Measurements from ENCODE around the gene MGAT3. TPM values are rescaled to one million over a fixed set of nuclear protein-coding genes. Genes with fewer than 3 reads are reported as not detected.
"Not testable (repeated sequence)": the region's sequence is repeated elsewhere in the genome, so short reads cannot be mapped to it uniquely, and the experiment has no call there.

The MGAT3 gene
- total RNA-seq, 1 donor from 2014 or later, result 4.2 TPM

DNA sequence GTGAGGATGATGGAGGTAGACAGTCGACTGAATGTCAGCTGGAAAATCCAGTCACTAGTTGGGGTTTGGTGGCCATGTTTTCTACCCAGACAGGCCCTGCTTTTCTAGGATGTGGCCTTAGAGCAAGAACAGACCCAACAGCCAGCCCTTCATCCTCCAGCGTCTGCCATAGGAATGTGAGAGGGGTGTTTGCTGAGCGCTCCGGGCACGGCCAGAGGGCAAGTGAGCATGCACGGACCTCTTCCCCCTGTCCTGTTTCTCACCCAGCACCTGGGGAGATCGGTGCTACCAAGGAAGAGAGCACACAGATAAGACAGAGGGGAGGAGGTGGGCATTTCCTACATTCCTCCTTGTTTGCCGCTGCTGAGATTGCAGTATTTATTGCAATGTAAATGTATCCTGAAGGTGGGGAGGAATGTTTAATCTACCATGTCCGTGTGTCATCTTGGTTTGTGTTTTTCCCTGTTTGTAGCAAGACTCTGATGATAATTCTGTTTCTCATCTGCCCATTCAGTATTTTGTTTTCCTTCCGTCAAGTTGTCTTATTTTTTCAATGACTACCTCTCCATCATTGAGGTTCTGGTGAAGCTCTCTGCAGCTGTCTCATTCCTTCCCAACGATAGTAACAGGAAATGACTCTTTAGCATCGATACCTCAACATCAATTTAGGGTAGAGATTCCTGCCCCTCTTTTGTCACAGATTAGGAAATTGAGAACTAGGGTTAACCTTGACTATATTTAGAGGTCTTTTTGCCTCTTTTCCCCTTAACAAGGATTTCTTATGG is 58.6 kb downstream of the MGAT3 start:
- no peak for DNase-seq

DNA sequence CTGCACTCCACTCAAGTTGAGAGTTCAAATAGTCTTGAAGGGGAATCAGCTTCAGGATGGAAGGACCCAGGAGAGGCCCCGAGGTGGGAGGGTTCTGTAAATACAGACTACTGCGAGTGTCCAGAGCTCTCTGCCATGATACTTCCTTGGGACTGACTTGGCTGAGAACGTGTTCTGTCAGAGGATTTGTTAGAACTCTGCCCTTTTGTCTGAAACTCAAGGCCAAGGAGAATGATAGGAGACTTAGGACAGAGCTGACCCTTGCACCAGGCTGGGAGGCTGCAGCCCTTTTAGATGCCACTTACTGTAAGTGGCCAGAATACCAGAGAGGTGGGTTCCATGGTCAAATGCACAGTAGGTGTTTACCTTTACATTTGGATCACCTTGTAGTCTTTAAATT is 60.7 kb downstream of the MGAT3 start:
- no peak for DNase-seq

DNA sequence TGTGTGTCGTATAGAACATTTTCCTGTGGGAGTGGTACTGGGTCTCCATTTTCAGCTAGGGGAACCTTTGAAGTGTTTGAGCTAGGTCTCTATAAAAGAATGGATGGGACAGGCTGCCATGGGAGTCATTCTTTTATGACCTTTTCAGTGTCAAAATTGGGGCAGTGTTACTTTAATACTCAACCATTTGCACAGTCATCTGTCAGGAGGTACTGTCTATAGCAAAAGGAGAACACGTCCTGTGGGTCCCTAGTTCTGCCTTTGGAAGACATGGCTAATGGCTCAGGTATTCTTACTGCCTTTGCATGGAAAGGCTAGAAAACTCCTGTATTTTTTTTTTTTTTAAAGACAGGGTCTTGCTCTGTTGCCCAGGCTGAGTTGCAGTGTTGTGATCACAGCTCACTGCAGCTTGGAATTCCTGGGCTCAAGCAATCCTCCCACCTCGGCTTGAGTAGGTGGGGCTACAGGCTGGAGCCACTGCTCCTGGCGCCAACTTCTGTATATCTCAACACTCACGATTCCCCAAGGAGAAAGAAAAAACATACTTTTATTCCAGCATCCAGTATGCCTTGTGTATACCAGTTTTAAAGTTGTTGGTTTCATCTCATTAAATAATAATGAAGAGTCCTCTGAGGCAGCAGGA is 61.5 kb downstream of the MGAT3 start:
- no peak for DNase-seq

DNA sequence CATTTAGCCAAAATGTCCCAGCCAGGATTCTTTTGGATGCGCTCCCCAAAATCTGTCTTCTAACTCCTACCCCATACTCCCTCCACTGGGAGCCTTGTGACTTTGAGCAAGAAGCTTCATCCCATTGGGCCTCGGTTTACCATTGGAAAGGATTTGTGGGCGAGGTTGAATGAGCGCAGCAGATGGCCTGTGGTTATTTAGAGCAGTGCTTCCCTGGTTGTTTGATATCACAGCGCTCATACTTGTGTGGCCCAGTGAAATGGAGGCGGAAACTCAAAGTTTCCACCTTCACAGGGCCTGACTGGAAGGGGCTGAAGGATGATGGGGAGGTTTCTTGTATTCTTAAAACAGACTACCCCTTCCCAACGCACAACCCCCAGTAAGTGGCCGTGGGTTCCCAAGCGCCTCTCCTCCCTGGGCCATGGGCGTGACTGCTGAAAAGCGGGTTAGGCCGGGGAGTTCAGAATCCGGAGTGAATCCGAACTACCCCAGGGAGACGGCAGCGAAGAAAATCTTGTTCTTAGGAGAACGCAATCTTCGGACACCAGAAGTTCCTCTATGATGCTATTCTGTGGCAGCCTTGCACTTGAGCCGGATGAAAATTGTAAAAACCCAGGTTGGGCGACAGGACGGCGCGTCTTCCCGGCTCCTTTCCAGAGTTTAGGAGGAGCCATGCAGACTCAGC is 62.3 kb downstream of the MGAT3 start:
- DNase-seq, result no peak

DNA sequence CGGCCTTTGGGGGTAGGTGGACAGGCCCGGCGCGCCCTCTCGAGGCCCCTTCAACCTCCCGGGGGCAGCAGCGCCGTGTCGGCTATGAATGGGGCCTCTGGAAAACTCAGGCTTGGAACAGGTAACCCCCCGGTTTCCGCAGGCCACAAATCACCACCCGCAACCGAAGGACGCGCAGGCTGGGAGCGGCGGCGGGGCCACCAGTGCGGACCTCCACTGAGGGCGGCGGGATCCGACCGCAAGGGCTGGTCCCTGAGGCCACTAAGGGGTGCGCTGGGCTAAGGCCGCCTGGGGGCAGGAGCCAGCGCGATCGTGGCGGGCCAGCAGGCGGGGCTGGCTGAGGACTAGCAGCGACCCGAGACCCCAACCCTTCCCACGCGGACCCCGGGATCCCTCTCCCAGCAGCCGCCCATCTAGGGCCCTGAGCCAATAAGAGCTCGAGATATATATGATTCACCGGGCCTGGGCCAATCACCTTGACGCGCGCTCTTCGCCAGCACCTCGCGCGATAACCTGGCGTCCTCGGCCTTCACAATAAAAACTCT is 62.9 kb downstream of the MGAT3 start:
- DNase-seq, result peak; percentile 34

DNA sequence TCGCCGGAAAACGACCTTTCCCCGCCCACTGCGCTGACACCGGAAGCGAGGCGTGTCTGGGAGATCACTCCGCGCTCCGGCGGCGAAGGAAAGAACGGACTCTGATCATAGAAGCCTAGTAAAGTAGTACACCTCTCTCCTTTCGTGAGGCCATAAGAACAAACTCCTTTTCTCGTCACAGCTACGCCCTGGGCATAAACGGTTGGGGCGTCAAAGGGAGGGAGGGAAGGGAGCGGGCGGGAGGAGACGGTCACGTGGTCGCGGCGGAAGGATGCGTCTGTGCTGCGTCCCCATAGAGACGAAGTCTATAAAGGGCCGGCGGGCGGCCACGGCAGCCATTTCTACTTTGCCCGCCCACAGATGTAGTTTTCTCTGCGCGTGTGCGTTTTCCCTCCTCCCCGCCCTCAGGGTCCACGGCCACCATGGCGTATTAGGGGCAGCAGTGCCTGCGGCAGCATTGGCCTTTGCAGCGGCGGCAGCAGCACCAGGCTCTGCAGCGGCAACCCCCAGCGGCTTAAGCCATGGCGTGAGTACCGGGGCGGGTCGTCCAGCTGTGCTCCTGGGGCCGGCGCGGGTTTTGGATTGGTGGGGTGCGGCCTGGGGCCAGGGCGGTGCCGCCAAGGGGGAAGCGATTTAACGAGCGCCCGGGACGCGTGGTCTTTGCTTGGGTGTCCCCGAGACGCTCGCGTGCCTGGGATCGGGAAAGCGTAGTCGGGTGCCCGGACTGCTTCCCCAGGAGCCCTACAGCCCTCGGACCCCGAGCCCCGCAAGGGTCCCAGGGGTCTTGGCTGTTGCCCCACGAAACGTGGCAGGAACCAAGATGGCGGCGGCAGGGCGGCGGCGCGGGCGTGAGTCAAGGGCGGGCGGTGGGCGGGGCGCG is 63.7 kb downstream of the MGAT3 start, which contains the start of gene ATF4:
TSS of gene ATF4 (plus strand) at position 337 of the 880 bp plus-strand sequence. CDS start 884 bp downstream, outside the sequence.
- peak; percentile 99 for DNase-seq

DNA sequence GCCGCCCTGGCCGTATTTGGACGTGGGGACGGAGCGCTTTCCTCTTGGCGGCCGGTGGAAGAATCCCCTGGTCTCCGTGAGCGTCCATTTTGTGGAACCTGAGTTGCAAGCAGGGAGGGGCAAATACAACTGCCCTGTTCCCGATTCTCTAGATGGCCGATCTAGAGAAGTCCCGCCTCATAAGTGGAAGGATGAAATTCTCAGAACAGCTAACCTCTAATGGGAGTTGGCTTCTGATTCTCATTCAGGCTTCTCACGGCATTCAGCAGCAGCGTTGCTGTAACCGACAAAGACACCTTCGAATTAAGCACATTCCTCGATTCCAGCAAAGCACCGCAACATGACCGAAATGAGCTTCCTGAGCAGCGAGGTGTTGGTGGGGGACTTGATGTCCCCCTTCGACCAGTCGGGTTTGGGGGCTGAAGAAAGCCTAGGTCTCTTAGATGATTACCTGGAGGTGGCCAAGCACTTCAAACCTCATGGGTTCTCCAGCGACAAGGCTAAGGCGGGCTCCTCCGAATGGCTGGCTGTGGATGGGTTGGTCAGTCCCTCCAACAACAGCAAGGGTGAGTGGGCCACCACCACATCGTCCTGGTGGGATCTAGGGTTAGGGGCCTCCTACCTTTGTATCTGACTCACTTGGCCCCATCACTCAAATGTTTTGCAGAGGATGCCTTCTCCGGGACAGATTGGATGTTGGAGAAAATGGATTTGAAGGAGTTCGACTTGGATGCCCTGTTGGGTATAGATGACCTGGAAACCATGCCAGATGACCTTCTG is 64.5 kb downstream of the MGAT3 start:
- DNase-seq, result peak; percentile 34

DNA sequence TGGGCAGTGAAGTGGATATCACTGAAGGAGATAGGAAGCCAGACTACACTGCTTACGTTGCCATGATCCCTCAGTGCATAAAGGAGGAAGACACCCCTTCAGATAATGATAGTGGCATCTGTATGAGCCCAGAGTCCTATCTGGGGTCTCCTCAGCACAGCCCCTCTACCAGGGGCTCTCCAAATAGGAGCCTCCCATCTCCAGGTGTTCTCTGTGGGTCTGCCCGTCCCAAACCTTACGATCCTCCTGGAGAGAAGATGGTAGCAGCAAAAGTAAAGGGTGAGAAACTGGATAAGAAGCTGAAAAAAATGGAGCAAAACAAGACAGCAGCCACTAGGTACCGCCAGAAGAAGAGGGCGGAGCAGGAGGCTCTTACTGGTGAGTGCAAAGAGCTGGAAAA is 65.3 kb downstream of the MGAT3 start:
- DNase-seq, result not testable (repeated sequence)

DNA sequence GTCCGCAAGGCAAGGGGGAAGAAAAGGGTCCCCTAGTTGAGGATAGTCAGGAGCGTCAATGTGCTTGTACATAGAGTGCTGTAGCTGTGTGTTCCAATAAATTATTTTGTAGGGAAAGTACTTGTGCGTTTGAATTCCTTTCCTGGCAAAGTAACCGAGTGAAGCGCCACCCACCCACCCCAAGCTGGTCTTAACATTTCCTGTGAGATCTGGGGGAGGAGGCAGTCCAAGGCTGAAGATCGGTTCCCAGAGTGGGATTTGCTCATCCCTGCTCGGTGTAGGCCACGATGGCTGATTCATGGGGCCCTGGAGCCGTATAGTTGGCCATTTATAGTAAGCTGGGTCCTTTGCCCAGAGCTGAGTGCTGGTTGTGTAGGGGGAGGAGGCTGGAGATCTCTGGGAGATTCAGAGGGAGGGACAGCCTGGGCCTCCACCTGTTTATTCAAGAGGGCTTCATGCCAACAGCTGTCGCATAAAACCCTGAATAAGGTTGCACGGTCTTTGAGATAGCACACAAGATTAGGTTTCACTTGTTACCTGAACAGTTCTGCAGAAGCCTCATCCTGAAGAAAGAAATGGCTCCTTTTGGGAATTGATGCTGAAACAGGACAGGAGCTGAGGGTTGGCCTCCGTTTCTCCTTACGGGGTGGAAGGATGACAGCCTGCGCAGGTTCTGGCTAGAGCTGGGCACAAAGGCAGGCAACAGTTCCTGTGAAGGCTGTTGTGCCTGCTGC is 65.9 kb downstream of the MGAT3 start:
- no peak for DNase-seq

DNA sequence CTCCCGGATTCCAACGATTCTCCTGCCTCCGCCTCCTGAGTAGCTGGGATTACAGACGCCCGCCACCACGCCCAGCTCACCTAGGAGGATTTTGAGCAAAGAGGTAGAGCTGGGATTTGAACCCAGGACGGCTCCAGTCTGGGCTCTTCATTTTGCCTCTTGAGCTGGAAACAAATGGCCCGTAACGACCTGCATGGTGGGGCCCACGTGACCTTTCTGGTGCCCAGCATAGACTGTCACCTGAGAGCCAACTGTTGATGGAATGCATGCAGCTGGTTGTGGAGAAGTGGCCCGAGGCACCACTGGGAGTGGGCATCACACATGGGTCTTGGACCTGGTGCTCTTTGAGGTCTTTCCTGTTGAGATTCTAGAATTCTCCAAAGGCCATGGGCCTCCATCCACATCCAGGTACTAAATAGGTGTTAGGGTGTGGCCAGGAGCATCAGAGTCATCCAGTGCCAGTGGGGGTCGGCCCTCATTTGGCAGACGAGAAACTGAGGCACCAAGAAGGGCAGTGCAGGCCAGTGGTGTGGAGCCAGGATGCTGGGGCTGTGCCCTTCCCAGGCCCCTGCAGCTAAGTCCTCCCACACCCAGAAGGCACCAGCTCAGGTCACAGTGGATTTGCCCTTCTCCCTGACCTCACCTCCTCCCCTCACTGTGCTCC is 67.4 kb downstream of the MGAT3 start:
- DNase-seq, result no peak

DNA sequence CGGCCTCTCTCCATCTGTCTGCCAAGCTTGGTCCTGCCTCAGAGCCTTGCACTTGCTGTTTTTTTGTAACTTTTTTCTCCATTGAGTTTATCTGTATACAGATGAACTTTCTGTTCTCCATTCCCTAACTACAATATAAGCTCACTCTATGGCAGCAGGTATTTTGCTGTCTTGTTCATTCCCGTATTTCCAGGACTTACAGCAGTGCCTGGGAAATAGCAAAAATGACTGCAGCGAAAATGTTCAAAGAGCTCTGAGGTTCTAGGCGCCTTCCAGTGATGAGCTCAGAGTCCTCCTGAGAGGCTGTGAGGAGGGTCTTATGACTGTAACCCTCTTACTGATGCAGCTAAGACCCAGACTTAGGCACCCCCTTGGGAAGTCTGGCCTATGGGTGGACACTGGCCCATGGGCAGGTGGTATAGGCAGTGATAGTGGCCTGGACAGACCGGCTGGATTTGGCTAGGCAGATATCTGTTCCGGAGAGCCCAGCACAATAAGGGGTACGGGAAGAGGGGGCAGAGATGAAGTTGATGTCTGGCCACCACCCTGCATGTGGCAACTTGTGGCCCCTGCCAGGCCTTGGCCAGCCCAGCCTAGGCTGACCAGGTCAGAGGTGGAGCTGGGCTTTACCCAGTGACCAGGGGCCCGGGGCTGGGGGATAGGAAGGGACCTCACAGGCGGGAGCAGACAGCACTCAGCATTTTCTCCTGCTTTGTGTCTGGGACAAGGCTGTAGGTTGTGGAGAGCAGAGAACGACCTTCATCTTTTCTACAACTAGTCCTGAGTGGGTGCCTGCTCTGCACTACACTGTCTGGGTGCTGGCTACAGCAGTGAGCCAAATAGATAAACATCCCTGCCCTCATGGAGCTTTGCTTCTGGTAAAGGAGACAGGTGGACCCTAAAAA is 68.2 kb downstream of the MGAT3 start:
- DNase-seq, result no peak

DNA sequence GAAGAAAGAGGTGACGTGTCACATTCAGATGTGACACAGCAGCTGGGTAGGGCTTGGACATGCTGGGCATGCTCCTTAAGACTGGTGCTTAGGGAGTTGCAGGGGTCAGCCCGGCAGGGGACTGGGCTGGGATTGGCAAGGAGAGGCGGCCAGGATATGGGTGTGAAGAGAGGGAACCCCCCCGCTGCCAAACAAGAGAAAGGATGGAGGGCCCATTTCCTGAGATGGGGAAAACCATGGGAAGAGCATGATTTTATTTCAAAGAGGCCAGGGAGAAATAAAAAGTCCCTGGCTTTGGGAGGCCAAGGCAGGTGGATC is 68.8 kb downstream of the MGAT3 start:
- DNase-seq, result no peak

DNA sequence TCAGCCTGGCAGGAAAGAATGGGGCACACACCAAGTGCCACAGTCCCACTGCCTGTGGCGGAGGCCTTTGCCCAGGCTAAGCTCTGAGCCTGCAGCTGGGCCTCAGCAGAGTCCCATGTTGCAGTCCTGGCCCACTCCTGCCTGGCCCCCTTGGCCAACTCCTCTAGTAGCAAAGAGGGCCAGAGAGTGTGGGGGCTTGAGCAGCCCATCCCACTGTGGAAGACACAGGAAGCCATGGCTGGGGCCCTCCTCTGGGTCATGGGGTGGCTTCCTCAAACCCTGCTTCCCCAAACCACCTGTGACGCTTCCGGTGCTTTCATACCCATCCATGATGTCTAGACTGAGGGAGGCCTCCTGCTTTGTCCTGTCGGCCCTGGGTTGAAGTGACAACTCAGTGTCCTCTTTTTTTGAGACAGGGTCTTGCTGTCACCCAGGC is 69.9 kb downstream of the MGAT3 start:
- no peak for DNase-seq

DNA sequence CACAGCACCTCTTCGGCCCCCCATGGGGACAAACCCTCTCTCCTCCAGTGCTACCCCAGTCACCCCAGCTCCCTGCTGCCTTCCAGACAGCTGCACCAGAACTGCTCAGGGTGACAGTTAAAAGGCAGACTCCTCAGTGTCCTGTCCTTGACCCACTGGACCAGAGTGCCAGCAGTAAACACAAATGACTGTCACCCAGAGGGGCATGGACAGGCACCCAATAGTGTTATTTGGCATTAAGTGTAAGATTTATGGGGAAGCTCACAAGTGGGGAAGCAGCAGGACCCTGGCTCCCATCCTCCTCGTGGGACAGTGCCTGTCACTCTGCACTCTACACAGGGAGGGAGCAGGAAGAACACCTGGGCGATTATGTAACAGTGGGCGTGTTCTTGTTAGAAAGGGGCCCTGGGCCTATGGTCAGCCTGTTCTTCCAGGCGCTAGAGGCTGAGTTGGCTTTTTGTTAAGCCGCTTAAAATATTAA is 70.7 kb downstream of the MGAT3 start:
- DNase-seq, result no peak

DNA sequence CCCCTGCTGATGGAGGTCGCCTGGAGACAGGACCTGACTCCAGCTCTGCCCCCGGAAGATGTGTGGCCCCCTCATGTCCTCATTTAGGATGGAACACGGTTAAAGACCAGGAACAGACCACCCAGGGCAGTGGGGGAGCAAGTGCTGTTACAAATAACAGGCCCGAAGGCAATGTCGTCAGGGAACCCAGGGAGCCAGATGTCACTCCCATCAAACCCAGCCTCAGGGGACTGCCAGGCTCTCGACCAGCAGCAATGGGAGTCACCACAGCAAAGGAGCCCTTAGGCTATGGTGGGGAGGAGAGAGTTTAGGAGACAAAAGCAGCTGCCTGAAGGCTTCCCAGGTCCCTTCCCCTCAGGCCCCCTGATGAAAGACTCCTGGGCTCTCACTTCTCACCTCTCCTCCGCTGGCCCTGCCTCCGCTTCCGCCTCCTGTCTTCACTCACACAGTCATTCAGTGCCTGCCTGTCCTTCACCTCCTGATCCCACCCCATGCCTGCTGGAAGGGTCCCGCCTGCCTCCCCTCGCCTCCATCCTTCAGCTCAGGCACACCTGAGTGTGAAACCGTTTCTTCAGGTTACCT is 71.4 kb downstream of the MGAT3 start:
- no peak for DNase-seq

DNA sequence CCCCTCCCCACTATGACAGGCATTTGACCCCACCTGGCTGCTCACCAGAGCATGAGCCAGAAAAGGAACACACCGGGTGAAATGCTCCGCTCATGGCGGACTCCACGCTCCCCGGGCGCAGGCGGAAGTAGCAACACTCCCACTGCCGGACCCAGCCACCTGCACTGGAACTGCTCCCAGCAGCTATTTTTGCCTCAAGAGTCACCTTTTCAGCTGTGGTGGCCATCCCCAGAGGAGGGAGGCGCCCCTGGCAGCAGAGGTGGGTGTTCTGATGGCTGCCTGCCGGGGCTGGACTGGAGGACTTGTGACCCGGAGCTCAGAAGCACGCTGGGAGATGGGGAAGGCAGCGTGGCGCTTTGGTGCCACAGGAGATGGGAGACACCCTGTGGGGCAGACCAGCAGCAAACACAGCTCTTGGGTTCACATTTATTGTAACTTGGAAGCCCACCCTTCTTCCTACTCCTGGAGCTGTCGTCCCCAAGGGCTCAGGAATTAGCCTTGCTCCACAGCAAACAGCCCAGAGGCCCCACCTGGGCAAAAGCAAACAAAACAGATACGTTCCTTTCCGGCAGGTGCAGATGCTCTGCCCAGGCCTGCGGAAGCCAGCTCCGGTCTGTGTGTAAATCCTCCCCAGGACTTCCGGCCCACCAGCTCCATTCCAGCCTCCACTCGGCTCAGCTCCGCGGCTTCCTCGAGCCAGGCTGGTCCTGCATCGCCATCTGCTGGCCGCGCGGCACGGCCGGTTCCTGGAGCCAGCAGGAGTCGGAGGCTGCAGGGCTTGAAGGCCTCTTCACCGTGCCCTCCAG is 72.1 kb downstream of the MGAT3 start:
- peak; percentile 87 for DNase-seq

DNA sequence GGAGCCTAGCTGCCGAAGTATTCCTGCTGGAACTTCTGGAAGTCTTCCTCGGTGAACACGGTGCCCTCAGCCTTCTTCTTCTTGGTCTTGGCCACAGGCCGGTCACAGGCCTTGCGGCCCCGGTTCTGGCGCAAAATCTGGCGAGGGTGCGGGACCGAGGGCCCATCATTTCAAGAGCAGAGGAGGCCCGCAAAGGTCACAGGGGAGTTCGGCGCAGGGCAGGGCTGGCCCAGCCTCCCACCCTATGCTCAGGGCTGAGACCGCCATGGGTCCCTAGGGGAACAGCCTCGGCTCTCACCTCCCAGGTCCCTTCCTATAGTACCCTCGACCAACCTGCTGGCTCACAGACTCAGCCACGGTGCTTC is 72.7 kb downstream of the MGAT3 start:
- no peak for DNase-seq

All from skin of body (tissue), 2 donors.